ENCODE data around the gene SMC4.
A peak's percentile ranks its signal among the peaks of the same experiment; 100 is the strongest.

SMC4 gene

GRCh38 chr3:160395297-160395696, 4.2 kb upstream of the SMC4 start:
- DNase-seq: no peak

GRCh38 chr3:160398820-160399124, 678 bp upstream of the SMC4 start:
- DNase-seq: no peak

- peak; percentile 59 for DNase-seq
These were observed 716 bp downstream of the SMC4 start for GRCh38 chr3:160400030-160400701.

- DNase-seq: peak; percentile 39
These were observed 1.3 kb downstream of the SMC4 start for GRCh38 chr3:160400702-160401150.

- DNase-seq: no peak
These were observed 2.0 kb downstream of the SMC4 start for GRCh38 chr3:160401291-160402095.

GRCh38 chr3:160402221-160403027, 3.0 kb downstream of the SMC4 start:
- no peak for DNase-seq

GRCh38 chr3:160403028-160403545, 3.6 kb downstream of the SMC4 start:
- DNase-seq: no peak

- DNase-seq: no peak
These were observed 4.5 kb downstream of the SMC4 start for GRCh38 chr3:160403796-160404470.

GRCh38 chr3:160409812-160410610, 10.6 kb downstream of the SMC4 start:
- no peak for DNase-seq

- DNase-seq: no peak
These were observed 13.0 kb downstream of the SMC4 start for GRCh38 chr3:160412477-160412876.

GRCh38 chr3:160413613-160414248, 14.3 kb downstream of the SMC4 start:
- peak; percentile 72 for DNase-seq

- DNase-seq: no peak
These were observed 17.9 kb downstream of the SMC4 start for GRCh38 chr3:160417311-160417710.

GRCh38 chr3:160427832-160428424, 28.5 kb downstream of the SMC4 start:
- no peak for DNase-seq

- DNase-seq: no peak
These were observed 34.6 kb downstream of the SMC4 start for GRCh38 chr3:160434071-160434470.

- no peak for DNase-seq
These were observed 35.6 kb downstream of the SMC4 start for GRCh38 chr3:160435095-160435494.

GRCh38 chr3:160435747-160436146, 36.3 kb downstream of the SMC4 start:
- no peak for DNase-seq

- no peak for DNase-seq
These were observed 37.6 kb downstream of the SMC4 start for GRCh38 chr3:160437083-160437455.

GRCh38 chr3:160440687-160441086, 41.2 kb downstream of the SMC4 start:
- DNase-seq: no peak

- DNase-seq: no peak
These were observed 45.0 kb downstream of the SMC4 start for GRCh38 chr3:160444411-160444810.

GRCh38 chr3:160445854-160446253, 46.4 kb downstream of the SMC4 start:
- no peak for DNase-seq

- no peak for DNase-seq
These were observed 47.1 kb downstream of the SMC4 start for GRCh38 chr3:160446522-160447056.
